GM21723 (cell line): ENCODE measurements around the gene LAD1.

Experiments used
- ATAC-seq: cut with Tn5 transposase; IDR thresholded peaks from one replicate; pipeline ENCODE4 v1.9.1; 2021; ENCODE audit warnings: mild to moderate bottlenecking, moderate library complexity; ENCODE audit not compliant: unreplicated experiment

LAD1 gene

DNA sequence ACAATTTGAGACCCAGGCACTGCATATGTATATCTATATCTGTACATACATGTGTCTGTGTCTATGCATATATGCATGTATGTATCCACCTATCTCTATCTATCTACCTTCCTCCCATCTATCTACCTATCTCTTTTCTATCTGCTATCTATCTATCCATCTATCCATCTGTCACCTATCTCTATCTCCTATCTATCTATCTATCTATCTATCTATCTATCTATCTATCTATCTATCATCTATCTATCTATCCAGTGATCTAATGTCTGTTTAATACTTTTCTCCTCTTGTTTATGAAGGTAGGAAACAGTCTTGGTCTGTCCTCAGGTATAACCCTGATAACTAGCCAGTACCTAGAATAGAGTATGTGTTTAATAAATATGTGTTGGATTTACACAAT, 47.5 kb downstream of the LAD1 start:
- no peak for ATAC-seq

DNA sequence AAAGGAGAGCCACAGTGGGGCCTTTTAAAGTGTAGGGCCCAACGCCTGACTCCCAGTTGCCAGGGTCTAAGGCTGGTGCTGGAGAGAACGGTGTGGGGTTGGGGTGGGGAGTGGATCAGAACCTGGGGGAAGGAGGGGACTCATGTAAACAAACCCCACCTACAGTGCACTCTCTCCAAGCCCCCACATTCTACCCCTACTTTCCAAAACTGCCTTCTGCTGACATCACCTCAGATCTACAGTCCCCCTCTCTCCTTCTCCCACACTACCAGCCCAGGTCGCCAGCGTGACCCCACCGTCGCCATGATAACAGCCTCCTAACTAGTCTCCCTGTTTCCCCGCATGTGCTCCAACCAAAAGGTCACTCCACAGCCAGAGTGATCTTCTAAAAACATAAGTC, 48.2 kb downstream of the LAD1 start:
- no peak for ATAC-seq

DNA sequence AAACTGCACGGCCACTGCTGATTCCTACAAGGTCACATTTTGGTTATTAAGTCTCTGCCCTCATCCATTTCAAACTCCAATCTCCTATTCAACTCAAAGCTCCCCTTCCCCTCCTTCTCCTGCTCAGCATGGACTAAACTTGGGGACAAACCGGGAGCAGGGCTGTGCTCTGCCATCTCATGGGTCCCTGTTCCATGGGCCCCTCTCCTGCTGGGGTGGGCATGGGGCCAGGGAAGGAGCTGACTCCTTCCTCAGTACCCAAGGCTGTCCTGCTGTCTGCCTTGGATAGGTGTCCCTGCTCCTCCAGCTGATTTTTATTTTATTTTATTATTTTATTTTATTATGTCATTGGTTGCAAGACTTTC, 48.8 kb downstream of the LAD1 start:
- no peak for ATAC-seq

DNA sequence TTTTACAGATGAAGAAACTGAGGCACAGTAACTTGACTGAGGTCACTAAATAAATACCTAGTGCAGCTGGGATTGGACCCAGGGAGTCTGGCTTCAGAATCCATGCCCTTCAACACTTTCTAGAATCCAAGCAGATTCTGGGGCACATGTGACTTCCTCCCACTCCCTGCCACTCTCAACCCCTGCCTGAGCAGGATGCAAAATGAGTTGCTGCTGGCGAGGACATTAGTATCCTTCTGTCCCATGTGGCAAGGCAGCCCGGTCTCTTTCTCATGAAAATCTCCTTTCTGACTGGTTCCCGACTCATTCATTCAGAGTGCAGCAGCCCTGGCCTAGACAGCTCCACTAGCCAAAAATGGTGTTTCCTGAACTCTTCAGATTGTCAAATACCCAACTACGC, 50.0 kb downstream of the LAD1 start:
- no peak for ATAC-seq

DNA sequence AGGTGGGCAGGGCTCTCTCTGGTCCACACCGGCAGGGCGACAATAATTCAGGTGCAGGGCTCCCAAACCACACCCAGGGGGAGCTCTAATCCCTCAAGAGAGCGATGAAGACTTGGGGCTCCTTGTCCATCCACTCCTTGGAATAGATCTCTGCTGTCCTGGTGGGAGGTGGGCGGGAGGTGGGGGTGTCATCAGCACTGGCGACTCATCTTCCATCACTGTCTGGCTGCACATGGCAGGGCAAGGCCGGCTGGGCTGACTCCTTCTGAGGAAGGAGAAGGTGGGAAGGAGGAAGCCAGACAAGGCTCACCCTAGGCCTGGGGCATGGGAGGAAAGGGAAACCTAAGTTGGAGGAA, 50.9 kb downstream of the LAD1 start:
- ATAC-seq = no peak

DNA sequence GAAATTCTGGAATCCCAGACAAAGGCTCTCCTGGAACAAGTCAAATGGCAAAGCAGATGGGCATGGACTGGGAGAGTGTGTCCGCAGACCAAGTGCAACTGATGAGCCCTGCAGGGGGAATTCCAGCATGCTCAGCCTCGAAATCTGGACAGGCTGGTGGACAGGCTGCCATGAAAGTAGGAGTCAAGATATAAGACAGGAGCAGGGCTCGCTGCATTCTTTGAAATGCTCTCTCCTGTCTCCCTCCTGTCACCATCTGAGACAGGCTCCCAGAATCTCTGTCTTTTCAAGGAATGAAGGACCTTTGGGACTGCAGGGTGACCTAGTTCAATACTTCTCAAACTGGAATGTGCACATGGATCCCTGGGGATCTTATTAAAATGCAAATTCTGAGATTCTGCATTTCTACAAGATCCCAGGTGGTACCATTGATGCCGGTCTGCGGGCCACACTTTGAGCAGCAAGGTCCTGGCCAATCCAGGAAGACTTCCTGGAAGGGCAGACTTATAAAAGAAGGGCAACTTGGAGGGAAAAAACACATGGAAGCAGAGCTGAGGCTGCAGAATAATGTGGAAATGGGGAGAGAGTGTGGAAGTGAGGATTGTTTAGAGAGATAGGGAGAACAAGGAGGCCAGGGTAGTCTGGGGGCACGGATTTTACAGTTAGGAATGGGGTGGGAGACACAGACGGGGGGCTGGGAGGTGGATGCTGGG, 51.5 kb downstream of the LAD1 start:
- no peak for ATAC-seq

DNA sequence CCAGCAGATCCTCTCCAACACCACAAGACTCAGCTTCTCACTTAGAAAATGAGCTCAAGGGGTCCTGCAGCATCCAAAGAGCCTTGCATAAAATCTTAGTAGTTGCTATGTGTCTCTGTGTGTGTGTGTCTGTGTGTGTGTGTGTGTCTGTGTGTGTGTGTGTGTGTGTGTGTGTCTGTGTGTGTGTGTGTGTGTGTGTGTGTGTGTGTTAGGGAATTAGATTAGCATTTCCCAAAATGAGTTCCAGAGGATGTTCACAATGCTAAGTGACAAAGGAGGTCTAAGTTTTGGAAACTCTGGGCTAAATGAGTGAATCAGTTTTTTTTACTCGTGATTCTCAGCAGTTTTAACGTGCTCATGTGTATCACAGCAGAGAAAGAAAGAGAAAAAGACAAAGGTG, 52.1 kb downstream of the LAD1 start:
- no peak for ATAC-seq

DNA sequence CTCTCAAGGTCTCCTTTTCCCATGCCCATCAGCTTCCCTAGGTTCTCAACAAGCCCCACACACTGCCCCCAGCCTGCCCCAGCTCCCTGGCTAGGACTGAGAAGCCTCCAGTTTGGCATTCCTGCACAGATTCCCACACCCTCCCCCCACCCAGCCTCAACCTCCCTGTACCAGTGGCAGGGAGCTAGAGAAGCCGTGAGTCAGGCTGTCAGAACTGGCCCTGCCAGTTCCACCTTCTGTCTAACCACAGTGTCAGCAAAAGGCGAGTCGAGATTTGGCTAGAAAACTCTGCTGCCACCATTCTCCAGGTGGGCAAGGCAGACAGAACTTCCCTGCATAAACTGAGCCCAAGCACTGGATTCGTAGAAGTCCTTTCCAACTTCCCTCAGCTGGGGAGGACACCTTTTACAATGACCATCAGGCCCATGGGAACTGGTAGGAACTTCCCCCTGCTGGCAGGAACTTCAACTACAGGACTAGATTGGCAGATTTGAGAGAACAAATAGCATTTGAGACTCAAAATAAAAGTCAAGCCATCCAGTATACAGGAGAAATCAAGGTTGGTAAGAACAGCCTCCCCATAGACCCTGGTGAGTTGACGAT, 52.7 kb downstream of the LAD1 start:
- ATAC-seq = no peak

DNA sequence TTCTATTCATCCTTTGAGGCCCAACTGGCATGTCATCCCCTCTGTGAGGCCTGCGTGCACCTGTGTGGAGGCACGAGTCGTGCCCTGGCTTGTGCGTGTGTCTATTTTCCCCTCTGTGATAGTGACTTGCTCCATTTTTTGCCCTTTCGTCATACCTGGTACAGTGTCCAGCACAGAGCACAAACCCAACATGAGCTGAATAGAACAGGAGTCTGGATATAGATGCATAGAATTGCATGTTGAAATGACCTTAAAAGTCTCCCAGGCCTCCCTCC, 54.1 kb downstream of the LAD1 start:
- no peak for ATAC-seq

DNA sequence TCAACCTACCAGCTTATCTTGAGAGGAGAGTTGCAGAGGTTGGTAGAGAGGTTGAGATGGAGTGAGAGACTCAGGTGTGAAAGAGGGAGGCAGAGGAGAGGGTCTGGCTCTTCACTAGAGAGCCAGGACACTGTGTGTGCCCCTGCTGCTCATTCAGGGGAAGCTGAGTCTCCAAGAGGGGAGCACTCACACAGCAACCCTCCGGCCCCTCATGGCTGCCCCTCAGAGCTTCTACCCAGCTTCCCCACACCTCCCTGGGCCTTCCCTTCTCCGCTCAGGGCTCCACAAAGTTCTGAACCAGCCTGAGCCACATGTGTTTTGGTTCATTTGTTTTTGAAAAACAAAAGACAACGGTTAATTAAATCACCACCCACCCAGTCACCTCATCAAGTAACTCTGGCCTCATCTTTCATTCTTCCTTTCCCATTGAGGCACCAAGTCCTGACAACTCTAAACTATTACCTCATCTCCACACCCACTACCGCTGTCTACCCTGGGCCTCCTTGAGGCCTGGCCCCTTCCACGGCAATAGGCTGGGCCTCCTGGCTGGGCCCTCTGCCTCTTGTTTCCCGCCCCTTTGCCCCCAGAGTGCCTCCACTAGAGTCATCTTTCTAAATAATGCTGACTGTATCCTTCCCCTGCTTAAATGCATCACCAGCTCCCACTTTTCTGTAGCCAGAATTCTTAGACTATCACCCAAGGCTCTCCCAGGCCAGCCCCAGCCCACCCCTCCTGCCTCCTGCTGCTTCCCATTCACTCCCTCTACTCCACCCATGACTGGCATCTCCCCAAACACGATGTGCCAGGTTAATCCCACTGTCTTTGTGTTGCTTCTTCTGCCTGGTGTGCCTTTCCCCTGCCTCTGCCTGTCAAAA, 54.7 kb downstream of the LAD1 start:
- ATAC-seq = no peak

DNA sequence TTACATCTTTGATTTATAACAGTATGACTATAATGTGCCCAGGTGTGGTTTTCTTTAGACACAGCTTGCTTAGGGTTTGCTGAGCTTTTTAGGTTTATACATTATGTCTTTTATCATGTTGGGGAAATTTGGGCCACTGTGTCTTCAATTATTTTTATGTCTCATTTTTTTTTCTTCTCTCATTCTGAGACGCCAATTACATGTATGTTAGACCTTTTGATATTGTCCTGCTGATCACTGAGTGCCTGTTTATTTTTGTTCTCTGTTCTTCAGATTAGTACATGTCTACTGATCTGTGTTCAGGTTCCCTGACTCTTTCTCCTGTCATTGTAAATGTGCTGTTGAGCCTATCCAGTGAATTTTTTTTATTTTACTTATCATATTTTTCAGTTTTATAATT, 57.7 kb downstream of the LAD1 start:
- no peak for ATAC-seq

DNA sequence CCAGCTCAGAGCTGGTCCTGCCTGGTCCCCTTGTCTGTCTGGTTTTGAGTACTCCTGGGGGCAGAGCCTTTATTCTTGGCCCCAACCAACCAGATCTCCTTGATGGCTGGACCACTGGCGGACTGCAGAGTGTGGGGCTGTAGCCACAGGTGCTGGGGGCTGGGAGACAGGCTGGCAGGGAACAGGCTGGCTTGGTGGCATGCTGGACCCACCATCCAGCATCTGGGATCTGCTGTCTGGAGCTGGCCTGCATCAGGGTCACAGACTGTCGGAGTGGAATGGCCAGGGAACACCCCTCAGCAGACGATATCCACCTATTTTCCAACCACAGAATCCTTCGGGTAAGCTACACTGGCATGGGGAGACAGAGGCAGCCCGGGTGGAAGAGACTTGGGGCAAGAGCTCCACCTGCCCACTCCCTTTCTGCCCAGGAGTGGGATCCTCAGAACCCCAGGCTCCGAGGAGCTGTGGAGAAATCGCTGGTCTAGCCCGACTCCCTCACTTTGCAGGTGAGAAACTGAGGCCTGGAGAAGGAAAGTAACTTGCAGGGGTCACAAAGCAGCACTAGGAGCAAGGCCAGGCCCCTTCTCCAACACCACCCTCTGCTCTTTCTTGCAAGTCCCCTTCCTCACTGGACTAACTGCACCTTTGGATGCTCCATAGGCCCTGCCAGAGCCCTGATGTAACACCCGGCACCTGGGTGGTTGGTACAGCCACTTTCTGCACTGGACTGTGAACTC, 62.2 kb downstream of the LAD1 start:
- no peak for ATAC-seq

DNA sequence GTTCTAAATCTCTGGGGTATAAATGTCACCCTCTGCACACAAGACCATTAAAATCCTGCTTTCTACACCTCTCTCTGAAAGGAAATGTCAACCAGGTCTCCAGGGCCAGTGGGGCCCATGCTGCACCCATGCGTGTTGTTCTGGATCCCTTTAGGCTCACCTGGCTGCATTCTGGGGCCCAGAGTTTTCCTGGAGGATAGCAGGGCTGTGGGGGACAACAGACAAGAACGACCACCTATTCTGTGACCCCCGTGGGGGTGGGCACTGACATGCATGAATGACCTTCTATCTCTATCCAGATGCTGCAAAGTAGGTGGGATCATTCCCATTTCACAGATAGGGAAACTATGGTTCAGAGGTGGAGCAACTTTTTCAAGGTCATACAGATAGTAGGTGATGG, 63.2 kb downstream of the LAD1 start:
- no peak for ATAC-seq

DNA sequence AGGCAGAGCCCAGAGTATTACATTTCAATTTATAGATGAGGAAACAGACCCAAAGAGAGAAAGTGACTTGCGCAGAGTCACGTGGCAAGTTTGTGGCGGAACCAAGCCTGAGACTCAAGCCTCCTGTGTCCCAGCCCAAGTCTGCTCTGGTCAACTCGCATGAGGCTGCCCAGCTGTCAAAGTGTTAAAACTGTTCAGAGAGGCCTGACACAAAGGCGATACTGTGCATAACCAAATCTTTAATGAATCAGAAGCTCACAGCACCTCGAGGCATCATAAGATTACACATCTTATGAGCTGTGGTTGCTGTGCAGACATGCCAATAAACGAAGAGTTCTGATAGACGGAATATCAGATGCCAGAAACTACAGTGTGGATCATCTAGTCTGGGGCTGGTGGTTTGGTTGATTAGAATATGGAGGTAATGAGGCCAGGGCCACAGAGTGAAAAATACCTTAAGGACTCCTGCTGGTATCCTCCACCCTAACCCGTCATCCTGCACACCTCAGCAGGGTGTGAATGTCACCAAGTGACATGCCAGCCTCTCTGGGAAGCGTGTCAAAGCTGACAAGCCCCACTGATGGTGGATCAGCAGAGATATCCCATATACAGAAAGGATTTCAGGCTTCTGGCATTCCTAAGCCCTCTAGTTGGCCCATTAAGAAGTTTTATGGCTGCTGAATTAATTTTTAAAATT, 63.8 kb downstream of the LAD1 start:
- ATAC-seq = no peak

DNA sequence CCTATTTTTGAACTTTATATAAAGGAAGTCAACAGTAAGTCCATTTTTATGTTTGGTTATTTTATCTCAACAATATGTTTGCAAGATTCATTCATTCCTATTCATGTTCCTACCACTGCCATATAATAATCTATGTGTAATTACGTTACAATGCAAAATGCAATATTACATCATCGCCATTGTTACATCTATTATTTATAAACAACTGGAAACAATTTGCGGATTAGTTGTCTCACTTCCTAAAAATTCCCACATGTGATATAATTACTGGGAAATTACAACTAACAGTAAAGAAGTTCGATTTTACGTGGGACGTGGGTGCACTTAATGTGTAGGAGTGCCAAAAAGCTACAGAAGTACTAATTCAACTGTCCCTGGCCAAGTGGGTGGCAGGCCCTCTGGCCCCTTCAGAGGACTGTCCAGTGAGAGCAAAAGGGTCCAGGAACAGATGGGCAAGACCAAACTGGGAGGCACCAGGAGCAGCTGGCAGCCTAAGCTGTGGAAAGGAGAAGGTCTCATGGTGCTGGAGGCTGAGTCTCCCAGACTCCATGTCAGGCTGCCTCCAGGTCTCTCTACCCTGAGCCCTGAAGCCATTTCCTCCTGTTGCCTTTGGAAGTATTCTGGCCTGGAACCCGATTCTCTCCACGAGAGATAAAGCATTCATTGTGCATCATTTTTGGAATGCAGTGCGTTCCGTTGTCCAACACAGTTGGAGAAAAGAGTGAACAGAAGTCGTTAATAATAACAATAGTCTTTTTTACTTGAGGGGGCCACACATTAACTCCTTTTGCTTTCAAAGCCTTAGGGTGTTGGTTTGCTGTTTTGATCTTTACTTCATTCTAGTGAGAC, 64.6 kb downstream of the LAD1 start:
- no peak for ATAC-seq

DNA sequence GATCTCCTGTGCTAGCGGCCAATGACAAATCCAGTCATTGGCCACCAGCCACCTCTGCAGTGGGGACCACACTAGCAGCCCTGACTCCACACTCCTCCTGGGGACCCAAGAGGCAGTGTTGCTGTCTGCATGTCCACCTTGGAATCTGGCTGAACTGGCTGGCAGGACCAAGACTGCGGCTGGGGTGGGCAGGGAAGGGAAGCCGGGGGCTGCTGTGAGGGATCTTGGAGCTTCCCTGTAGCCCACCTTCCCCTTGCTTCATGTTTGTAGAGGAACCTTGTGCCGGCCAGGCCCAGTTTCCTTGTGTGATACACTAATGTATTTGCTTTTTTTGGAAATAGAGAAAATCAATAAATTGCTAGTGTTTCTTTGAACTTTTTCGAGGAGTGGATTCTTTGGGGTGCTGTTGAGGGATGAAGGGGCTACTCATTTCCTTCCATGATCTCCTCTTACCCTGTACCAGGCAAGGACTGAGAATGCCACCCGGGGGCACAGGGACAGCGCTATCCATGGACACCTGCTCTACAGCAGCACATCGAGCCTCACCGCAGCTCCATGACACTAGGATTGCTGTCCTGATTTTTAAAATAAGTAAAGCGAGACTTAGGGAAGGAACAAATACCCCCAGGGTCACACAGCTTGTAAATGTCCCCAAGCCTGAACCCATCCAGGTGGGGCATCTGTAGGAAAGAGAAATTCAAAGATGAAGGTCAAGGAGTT, 66.3 kb downstream of the LAD1 start:
- no peak for ATAC-seq

DNA sequence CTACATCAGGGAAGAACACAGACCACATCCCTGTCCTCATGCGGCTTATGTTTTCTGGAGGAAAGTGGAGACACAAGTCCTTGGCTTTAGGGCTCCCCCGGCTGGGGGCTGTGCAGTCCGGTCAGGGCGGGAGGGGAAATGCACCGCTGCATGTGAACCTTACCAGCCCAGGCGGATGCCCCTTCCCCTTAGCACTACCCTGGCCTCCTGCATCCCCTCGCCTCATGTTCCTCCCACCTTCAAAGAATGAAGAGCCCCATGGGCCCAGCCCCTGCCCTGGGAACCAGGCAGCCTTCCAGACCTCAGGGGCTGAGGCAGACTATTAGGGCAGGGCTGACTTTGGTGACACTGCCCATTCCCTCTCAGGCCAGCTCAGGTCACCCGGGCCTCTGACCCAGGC, 67.1 kb downstream of the LAD1 start:
- ATAC-seq = no peak

DNA sequence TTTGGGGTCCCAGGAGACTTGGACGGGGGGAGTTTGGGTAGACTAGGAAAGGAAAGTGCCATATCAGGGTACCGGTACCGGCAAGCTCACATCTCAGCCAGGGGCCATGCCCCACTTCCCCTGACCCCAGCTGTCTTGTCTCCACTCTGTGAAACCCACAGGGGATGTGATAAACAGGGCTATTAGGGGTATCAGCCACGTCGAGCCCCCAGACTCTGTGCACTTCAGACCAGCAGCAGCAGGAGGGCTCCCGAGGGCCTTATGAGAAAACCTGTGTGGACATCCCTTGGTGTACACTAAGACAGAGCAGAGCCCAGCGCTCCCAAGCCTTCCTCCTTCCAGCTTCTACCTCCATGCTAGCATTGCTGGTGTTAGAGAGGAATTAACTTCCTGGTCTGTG, 68.0 kb downstream of the LAD1 start:
- ATAC-seq = no peak
